IMR-90 (cell line): ENCODE measurements around the gene NGEF. TPM values are rescaled to one million over a fixed set of nuclear protein-coding genes. Genes with fewer than 3 reads are reported as not detected.

Source experiments
- ATAC-seq: fragments of 200-7000 bp; cut with Tn5 transposase; 2 replicates; pipeline ENCODE4 v1.9.1; 2020; ENCODE audit warnings: low read depth, mild to moderate bottlenecking, moderate library complexity
- BruUV-seq: library from RNA; stranded (reverse); fragments of 400-500 nt; replicated peaks from 2 replicates; lab custom pipeline; 2021; lab: Mats Ljungman, UMichigan
- CTCF ChIA-PET: fragments of 300-600 bp; formaldehyde crosslinking; extraction: SDS; loops from one replicate; lab custom pipeline; 2021; ENCODE audit warnings: antibody characterized with exemption; lab: Yijun Ruan, JAX
- POLR2A ChIA-PET: fragments of 300-600 bp; sonication (Branson Sonifier 250); formaldehyde crosslinking; loops from one replicate; lab custom pipeline; 2022; ENCODE audit warnings: antibody characterized with exemption; ENCODE audit not compliant: unreplicated experiment; lab: Charles Lee
- DNase-seq: peaks from one replicate; pipeline ENCODE4 v3.0.0; 2013
- H2AFZ ChIP-seq: replicated peaks from 2 replicates; pipeline ENCODE3; 2013; ENCODE audit warnings: low read length, mild to moderate bottlenecking; ENCODE audit not compliant: poor library complexity
- H2AK5ac ChIP-seq: 2 replicates; pipeline ENCODE4 v1.6.1; 2013; ENCODE audit warnings: low read depth, low read length, inconsistent platforms
- H2AK9ac ChIP-seq: replicated peaks from 2 replicates; pipeline ENCODE3; 2013; ENCODE audit warnings: mild to moderate bottlenecking, low read depth, low read length, moderate library complexity; ENCODE audit not compliant: poor library complexity
- H2BK120ac ChIP-seq: 2 replicates; pipeline ENCODE4 v1.6.1; 2013; ENCODE audit warnings: low read depth, low read length, inconsistent platforms
- H2BK15ac ChIP-seq: 3 replicates; pipeline ENCODE4 v1.6.1; 2013; ENCODE audit warnings: low read depth, low read length, inconsistent platforms
- H2BK20ac ChIP-seq: 2 replicates; pipeline ENCODE4 v1.6.1; 2013; ENCODE audit warnings: low read depth, mild to moderate bottlenecking, inconsistent platforms, low read length, moderate library complexity
- H2BK5ac ChIP-seq: 2 replicates; pipeline ENCODE4 v1.6.1; 2013; ENCODE audit warnings: mild to moderate bottlenecking, low read depth, low read length, inconsistent platforms; ENCODE audit not compliant: poor library complexity, severe bottlenecking
- H3K14ac ChIP-seq: replicated peaks from 2 replicates; pipeline ENCODE4 v1.6.1; 2013; ENCODE audit warnings: low read depth, low read length, inconsistent platforms
- H3K18ac ChIP-seq: 2 replicates; pipeline ENCODE4 v1.6.1; 2013; ENCODE audit warnings: low read depth, low read length, control low read depth
- H3K23ac ChIP-seq: 2 replicates; pipeline ENCODE4 v1.6.1; 2013; ENCODE audit warnings: low read depth, low read length, inconsistent platforms
- H3K27ac ChIP-seq: 2 replicates; pipeline ENCODE4 v1.5.1; 2013; ENCODE audit warnings: mild to moderate bottlenecking, control low read depth, low read length; ENCODE audit not compliant: insufficient read depth
- H3K27me3 ChIP-seq: 2 replicates; pipeline ENCODE4 v1.6.1; 2013; ENCODE audit warnings: low read length; ENCODE audit not compliant: control insufficient read depth, insufficient read depth
- H3K36me3 ChIP-seq: 2 replicates; pipeline ENCODE4 v1.6.1; 2013; ENCODE audit warnings: low read length, mixed read lengths; ENCODE audit not compliant: control insufficient read depth, insufficient read depth
- H3K4ac ChIP-seq: 2 replicates; pipeline ENCODE4 v1.6.1; 2013; ENCODE audit warnings: low read depth, low read length, inconsistent platforms
- H3K4me1 ChIP-seq: 2 replicates; pipeline ENCODE4 v1.6.1; 2013; ENCODE audit warnings: low read length, mixed read lengths; ENCODE audit not compliant: control insufficient read depth, insufficient read depth
- H3K4me2 ChIP-seq: 2 replicates; pipeline ENCODE4 v1.6.1; 2013; ENCODE audit warnings: low read depth, mild to moderate bottlenecking, control low read depth, low read length, moderate library complexity
- H3K4me3 ChIP-seq: 2 replicates; pipeline ENCODE4 v1.5.1; 2013; ENCODE audit warnings: low read depth, mild to moderate bottlenecking, control low read depth, low read length, moderate library complexity; ENCODE audit not compliant: insufficient read depth
- H3K56ac ChIP-seq: 2 replicates; pipeline ENCODE4 v1.6.1; 2013; ENCODE audit warnings: low read length, inconsistent platforms; ENCODE audit not compliant: insufficient read depth; ENCODE audit errors: extremely low read depth
- H3K79me1 ChIP-seq, 2 experiments: 2 replicates each; pipeline ENCODE4 v1.6.1; 2013; ENCODE audit warnings: low read length in 2 of 2, inconsistent platforms in 1 of 2, low read depth in 1 of 2
- H3K9ac ChIP-seq: 2 replicates; pipeline ENCODE4 v1.6.1; 2013; ENCODE audit warnings: low read depth, low read length, control low read depth
- H3K9me1 ChIP-seq: 2 replicates; pipeline ENCODE4 v1.6.1; 2013; ENCODE audit warnings: low read length, inconsistent platforms; ENCODE audit not compliant: insufficient read depth
- H3K9me3 ChIP-seq: 2 replicates; pipeline ENCODE4 v1.6.1; 2013; ENCODE audit warnings: low read length; ENCODE audit not compliant: control insufficient read depth, insufficient read depth
- H4K20me1 ChIP-seq: 2 replicates; pipeline ENCODE4 v1.6.1; 2013; ENCODE audit warnings: low read length, inconsistent platforms; ENCODE audit not compliant: insufficient read depth
- H4K5ac ChIP-seq: 2 replicates; pipeline ENCODE4 v1.6.1; 2013; ENCODE audit warnings: mild to moderate bottlenecking, low read depth, low read length, control low read depth
- H4K8ac ChIP-seq, 2 experiments: 2 replicates each; pipeline ENCODE4 v1.6.1; 2013; ENCODE audit warnings: low read depth in 2 of 2, low read length in 2 of 2, control low read depth in 1 of 2, inconsistent platforms in 1 of 2
- H4K91ac ChIP-seq: 2 replicates; pipeline ENCODE4 v1.6.1; 2013; ENCODE audit warnings: low read depth, low read length, inconsistent platforms; ENCODE audit not compliant: insufficient read depth
- BHLHE40 ChIP-seq: fragments of 150-350 bp; IDR thresholded peaks from 2 replicates; pipeline ENCODE4 v1.6.1; 2016; ENCODE audit warnings: mild to moderate bottlenecking, low read depth, low read length
- CEBPB ChIP-seq: IDR thresholded peaks from 2 replicates; pipeline ENCODE4 v1.6.1; 2012; ENCODE audit warnings: low read depth, low read length, improper control_type of control experiment
- CHD1 ChIP-seq: IDR thresholded peaks from 2 replicates; pipeline ENCODE4 v1.6.1; 2012; ENCODE audit warnings: low read depth, low read length, improper control_type of control experiment
- ELK1 ChIP-seq: fragments of 150-350 bp; IDR thresholded peaks from 2 replicates; pipeline ENCODE4 v1.6.1; 2016; ENCODE audit warnings: low read depth, mild to moderate bottlenecking, low read length, moderate library complexity, borderline replicate concordance
- FOS ChIP-seq: fragments of 150-350 bp; IDR thresholded peaks from 2 replicates; pipeline ENCODE4 v1.6.1; 2016; ENCODE audit warnings: low read depth, low read length
- MAFK ChIP-seq: IDR thresholded peaks from 2 replicates; pipeline ENCODE4 v1.6.1; 2012; ENCODE audit warnings: low read depth, low read length, improper control_type of control experiment
- MXI1 ChIP-seq: IDR thresholded peaks from 2 replicates; pipeline ENCODE4 v1.6.1; 2012; ENCODE audit warnings: low read depth, mild to moderate bottlenecking, low read length, moderate library complexity, borderline replicate concordance
- POLR2A ChIP-seq: IDR thresholded peaks from 2 replicates; pipeline ENCODE4 v1.6.1; 2012; ENCODE audit warnings: mild to moderate bottlenecking, low read depth, low read length
- RCOR1 ChIP-seq: IDR thresholded peaks from 2 replicates; pipeline ENCODE4 v1.6.1; 2012; ENCODE audit warnings: mild to moderate bottlenecking, low read length, improper control_type of control experiment; ENCODE audit not compliant: insufficient replicate concordance
- SMC3 ChIP-seq: fragments of 150-350 bp; IDR thresholded peaks from 2 replicates; pipeline ENCODE4 v1.6.1; 2016; ENCODE audit warnings: low read depth, mild to moderate bottlenecking, antibody characterized with exemption, low read length, moderate library complexity
- USF2 ChIP-seq: fragments of 150-350 bp; IDR thresholded peaks from 2 replicates; pipeline ENCODE4 v1.6.1; 2017; ENCODE audit warnings: mild to moderate bottlenecking, antibody characterized with exemption, low read length, low read depth
- WGBS, 2 experiments: methylation state at CpG; one replicate each; pipeline versions ENCODE4 v1.1.5 to v1.1.7; 2013; ENCODE audit warnings: missing lambda C conversion rate in 2 of 2; ENCODE audit not compliant: insufficient read length in 1 of 2; ENCODE audit errors: extremely low coverage in 2 of 2; 5-methylcytosine and 5-hydroxymethylcytosine counted together
- dilution Hi-C: fragments of 300-500 bp; cut with HindIII; formaldehyde crosslinking; loops from one replicate; pipeline ENCODE4 v1.14.3; 2018; ENCODE audit warnings: low sequenced_read_pairs; ENCODE audit not compliant: unreplicated experiment
- in situ Hi-C: fragments of 300-500 bp; cut with MboI; formaldehyde crosslinking; loops from 3 replicates; pipeline ENCODE4 v1.14.3; 2019; ENCODE audit warnings: low sequenced_read_pairs, inconsistent platforms, mixed read lengths
- intact Hi-C: fragments of 100-400 bp; cut with micrococcal nuclease; formaldehyde crosslinking; loops from 2 replicates; pipeline ENCODE4 v1.10.0; 2022
- polyA plus RNA-seq, 3 experiments: library from polyadenylated mRNA; depleted of rRNA; stranded (reverse); fragments of >200 nt; gene quantifications; 2 replicates each; pipeline ENCODE4 v1.2.3, GENCODE V29; 2012; ENCODE audit warnings: low replicate concordance in 1 of 3
- total RNA-seq: library from RNA; depleted of rRNA; stranded (reverse); fragments of >200 nt; gene quantifications from 2 replicates; pipeline ENCODE4 v1.2.3, GENCODE V29; 2012

NGEF gene
- total and polyA plus RNA-seq, 2 of the 4 experiments (the other 2 are of a cell fraction) = 1.1 to 1.7 TPM

GRCh38 chr2:232986155-232986554 is 26.9 kb downstream of the NGEF start:
- intact Hi-C loops = loop anchor here (5.0 to 10.0 kb wide), 3 partner anchors 41 to 269 kb away; partner anchors contain the start of gene ATG16L1
- H3K18ac ChIP-seq = no peak overlapping the region
- no TSS peak for BruUV-seq
- no peak overlapping the region for H4K8ac ChIP-seq
- H3K79me1 ChIP-seq = no peaks in the 10 kb centered on the region
- no peak overlapping the region for H3K4ac ChIP-seq
- H2BK5ac ChIP-seq = no peak overlapping the region
- H2BK15ac ChIP-seq = no peak overlapping the region
- ATAC-seq = no peak
- dilution Hi-C loops = no loop called here
- H2BK120ac ChIP-seq = no peak overlapping the region
- no peak overlapping the region for H2BK20ac ChIP-seq
- no peak overlapping the region for H3K27ac ChIP-seq
- H3K9ac ChIP-seq = no peak overlapping the region
- POLR2A ChIA-PET = no interaction called here
- H3K9me1 ChIP-seq = peaks cover 6% of the 10 kb centered on the region; the same call in 1 of the 2 replicates
- H2AFZ ChIP-seq = no peak overlapping the region
- no peak overlapping the region for H3K56ac ChIP-seq
- no peak for DNase-seq
- H3K23ac ChIP-seq = no peak overlapping the region
- no peak overlapping the region for H4K91ac ChIP-seq
- no peaks in the 10 kb centered on the region for H3K9me3 ChIP-seq
- H3K4me3 ChIP-seq = no peak overlapping the region
- no peaks in the 10 kb centered on the region for H4K20me1 ChIP-seq
- no peak overlapping the region for H2AK9ac ChIP-seq
- no peak overlapping the region for H2AK5ac ChIP-seq
- CTCF ChIA-PET = no interaction called here
- in situ Hi-C loops = no loop called here
- peaks cover 4% of the 10 kb centered on the region for H3K4me1 ChIP-seq
- H3K14ac ChIP-seq = no peak overlapping the region
- H4K5ac ChIP-seq = no peak overlapping the region
- H3K27me3 ChIP-seq = peaks cover 5% of the 10 kb centered on the region; the same call in 1 of the 2 replicates
- no peak for TF ChIP-seq POLR2A
- TF ChIP-seq FOS = no peak
- no peak for TF ChIP-seq CEBPB
- no peak for TF ChIP-seq SMC3
- TF ChIP-seq CHD1 = no peak
- no peak for TF ChIP-seq RCOR1
- TF ChIP-seq BHLHE40 = no peak
- no peak for TF ChIP-seq ELK1
- no peak for TF ChIP-seq USF2
- no peak for TF ChIP-seq MAFK
- no peak for TF ChIP-seq MXI1
- no peaks in the 10 kb centered on the region for H3K36me3 ChIP-seq
- WGBS, 2 experiments = no CpG with 5 or more reads among the region's 2 CpGs
- no peak overlapping the region for H3K4me2 ChIP-seq
